ENCODE data around the gene STEAP1. TPM values are rescaled to one million over a fixed set of nuclear protein-coding genes. Genes with fewer than 3 reads are reported as not detected.
A peak's percentile ranks its signal among the peaks of the same experiment; 100 is the strongest.

Gene STEAP1
- total RNA-seq, 1 experiment from 2014 or later, result 41.8 TPM

GRCh38 chr7:90169891-90170290, 15.6 kb downstream of the STEAP1 start:
- CTCF ChIA-PET, result no interaction called here
- peaks cover 9% of the 10 kb centered on the region for H3K36me3 Mint-ChIP-seq (ENCODE audit: insufficient read depth, unreplicated experiment)
- no TSS peak for BruUV-seq (replicated peaks)
- no peak overlapping the region for H3K27ac Mint-ChIP-seq (ENCODE audit: unreplicated experiment)
- H3K4me1 Mint-ChIP-seq (ENCODE audit: low read depth, unreplicated experiment), result peaks cover 40% of the 10 kb centered on the region
- TF ChIP-seq CTCF (IDR thresholded peaks at IDR 0.05; ENCODE audit: unreplicated experiment), result no peak
- H3K9me3 Mint-ChIP-seq (ENCODE audit: low read depth, unreplicated experiment), result peaks cover 11% of the 10 kb centered on the region
- H3K27me3 Mint-ChIP-seq (ENCODE audit: unreplicated experiment), result no peaks in the 10 kb centered on the region
- intact Hi-C loops (cut with micrococcal nuclease; ENCODE audit: unreplicated experiment), result loop anchor here (5.0 kb wide), 1 partner anchor 42 kb away; the partner anchor contains the start of gene STEAP2
- DNase-seq, result no peak
- H3K4me3 Mint-ChIP-seq (ENCODE audit: low read depth, unreplicated experiment), result no peak overlapping the region

GRCh38 chr7:90172121-90172520, 17.9 kb downstream of the STEAP1 start:
- Mint-ChIP-seq H3K4me1 (ENCODE audit: low read depth, unreplicated experiment) (peaks cover 30% of the 10 kb centered on the region), H3K27ac (ENCODE audit: unreplicated experiment) (peak overlapping the region; percentile 26), H3K36me3 (ENCODE audit: insufficient read depth, unreplicated experiment) (peaks cover 9% of the 10 kb centered on the region), H3K27me3 (ENCODE audit: unreplicated experiment) (no peaks in the 10 kb centered on the region), H3K9me3 (ENCODE audit: low read depth, unreplicated experiment) (peaks cover 11% of the 10 kb centered on the region), H3K4me3 (ENCODE audit: low read depth, unreplicated experiment) (no peak overlapping the region)
- intact Hi-C loops (cut with micrococcal nuclease; ENCODE audit: unreplicated experiment), result loop anchor here (5.0 kb wide), 1 partner anchor 40 kb away; the partner anchor contains the start of gene STEAP2
- no TSS peak for BruUV-seq (replicated peaks)
- no peak for TF ChIP-seq CTCF (IDR thresholded peaks at IDR 0.05; ENCODE audit: unreplicated experiment)
- no peak for DNase-seq
- CTCF ChIA-PET, result interaction anchor here (1.6 kb wide), 1 partner anchor 40 kb away, joined by 6 read pairs; the partner anchor contains the start of gene STEAP2

- Mint-ChIP-seq H3K4me3 (ENCODE audit: low read depth, unreplicated experiment) (peak overlapping the region; percentile 44), H3K36me3 (ENCODE audit: insufficient read depth, unreplicated experiment) (peaks cover 9% of the 10 kb centered on the region), H3K4me1 (ENCODE audit: low read depth, unreplicated experiment) (peaks cover 29% of the 10 kb centered on the region), H3K27ac (ENCODE audit: unreplicated experiment) (peak overlapping the region; percentile 76), H3K9me3 (ENCODE audit: low read depth, unreplicated experiment) (peaks cover 11% of the 10 kb centered on the region), H3K27me3 (ENCODE audit: unreplicated experiment) (no peaks in the 10 kb centered on the region)
- intact Hi-C loops (cut with micrococcal nuclease; ENCODE audit: unreplicated experiment), result loop anchor here (5.0 kb wide), 1 partner anchor 40 kb away; the partner anchor contains the start of gene STEAP2
- BruUV-seq (replicated peaks), result no TSS peak
- no peak for DNase-seq
- no peak for TF ChIP-seq CTCF (IDR thresholded peaks at IDR 0.05; ENCODE audit: unreplicated experiment)
- CTCF ChIA-PET, result interaction anchor here (1.6 kb wide), 1 partner anchor 40 kb away, joined by 6 read pairs; the partner anchor contains the start of gene STEAP2
These were observed 18.4 kb downstream of the STEAP1 start for GRCh38 chr7:90172624-90173023.

- H3K27me3 Mint-ChIP-seq (ENCODE audit: unreplicated experiment), result no peaks in the 10 kb centered on the region
- peak overlapping the region; percentile 44 for H3K4me3 Mint-ChIP-seq (ENCODE audit: low read depth, unreplicated experiment)
- DNase-seq, result no peak
- peaks cover 11% of the 10 kb centered on the region for H3K9me3 Mint-ChIP-seq (ENCODE audit: low read depth, unreplicated experiment)
- peaks cover 29% of the 10 kb centered on the region for H3K4me1 Mint-ChIP-seq (ENCODE audit: low read depth, unreplicated experiment)
- intact Hi-C loops (cut with micrococcal nuclease; ENCODE audit: unreplicated experiment), result loop anchor here (5.0 kb wide), 1 partner anchor 39 kb away; the partner anchor contains the start of gene STEAP2
- TF ChIP-seq CTCF (IDR thresholded peaks at IDR 0.05; ENCODE audit: unreplicated experiment), result no peak
- peak overlapping the region; percentile 76 for H3K27ac Mint-ChIP-seq (ENCODE audit: unreplicated experiment)
- BruUV-seq (replicated peaks), result no TSS peak
- CTCF ChIA-PET, result interaction anchor here (1.6 kb wide), 1 partner anchor 39 kb away, joined by 6 read pairs; the partner anchor contains the start of gene STEAP2
- H3K36me3 Mint-ChIP-seq (ENCODE audit: insufficient read depth, unreplicated experiment), result peaks cover 9% of the 10 kb centered on the region
These were observed 19.0 kb downstream of the STEAP1 start for GRCh38 chr7:90173127-90173844.
